Measurements from ENCODE around the gene EVA1A.

DNA sequence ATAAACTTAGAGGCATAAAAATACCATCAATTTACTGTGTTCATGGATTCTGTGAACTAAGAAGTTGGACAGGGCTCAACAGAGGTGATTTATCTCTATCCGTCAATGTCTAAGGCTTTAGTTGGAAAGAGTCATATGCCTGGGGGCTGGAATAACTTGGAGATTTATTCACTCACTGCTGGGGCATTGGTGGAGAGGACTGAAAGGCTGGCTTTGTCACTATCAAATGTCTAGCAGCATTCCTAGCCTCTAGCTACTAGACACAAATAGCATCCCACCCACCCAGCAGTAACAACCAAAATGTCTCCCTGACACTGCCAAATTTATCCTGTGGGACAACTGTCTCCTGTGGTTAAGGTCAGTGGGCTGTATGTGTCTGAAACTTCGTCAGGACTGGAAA, 71.0 kb downstream of the EVA1A start:
- TF ChIP-seq CTCF (IDR thresholded peaks at IDR 0.05) (no peak), KDM1A (IDR thresholded peaks at IDR 0.05; ENCODE audit: low read depth) (no peak), JUN (IDR thresholded peaks at IDR 0.05) (no peak), HMGXB4 (CRISPR knock-in tag; IDR thresholded peaks at IDR 0.05; ENCODE audit: borderline replicate concordance) (no peak), EP300 (IDR thresholded peaks at IDR 0.05) (no peak), NR3C1 (IDR thresholded peaks at IDR 0.05) (no peak), USF2 (IDR thresholded peaks at IDR 0.05) (no peak), POLR2A (IDR thresholded peaks at IDR 0.05; ENCODE audit: low read length) (no peak), SMC3 (IDR thresholded peaks at IDR 0.05) (no peak)
